NCI-H2196 treated with DMSO at 0.1 percent for 48 hours (cell line): ENCODE results near the gene RUSF1.
"Not testable (repeated sequence)": the region's sequence is repeated elsewhere in the genome, so short reads cannot be mapped to it uniquely, and the experiment has no call there.

Experiments
- DNase-seq: peaks from one replicate; lab custom pipeline; 2025; ENCODE audit not compliant: unreplicated experiment; lab: John Stamatoyannopoulos, UW

The RUSF1 gene

GRCh38 chr16:31453255-31454204 lies 54.7 kb downstream of the RUSF1 start:
- no peak for DNase-seq

- no peak for DNase-seq
Observed at GRCh38 chr16:31452631-31453106, 55.5 kb downstream of the RUSF1 start.

GRCh38 chr16:31451681-31452351 lies 56.4 kb downstream of the RUSF1 start:
- DNase-seq, result peak; percentile 66

- DNase-seq, result no peak
Observed at GRCh38 chr16:31451201-31451600, 57.0 kb downstream of the RUSF1 start.

GRCh38 chr16:31445931-31446330 lies 62.3 kb downstream of the RUSF1 start:
- not testable (repeated sequence) for DNase-seq

GRCh38 chr16:31441956-31442355 lies 66.2 kb downstream of the RUSF1 start:
- DNase-seq, result no peak

- DNase-seq, result no peak
Observed at GRCh38 chr16:31440516-31441184, 67.5 kb downstream of the RUSF1 start.

- DNase-seq, result no peak
Observed at GRCh38 chr16:31439519-31439918, 68.7 kb downstream of the RUSF1 start.
